Middle frontal gyrus (tissue), 1 donor: ENCODE results near the gene UBQLN4.
"Not testable (repeated sequence)": the region's sequence is repeated elsewhere in the genome, so short reads cannot be mapped to it uniquely, and the experiment has no call there.

Experiments
- DNase-seq: peaks from one replicate; pipeline ENCODE4 v3.0.0-alpha.2; 2015; ENCODE audit warnings: low spot score; ENCODE audit errors: extremely low spot score

UBQLN4 gene

GRCh38 chr1:156081180-156081916 lies 27.8 kb upstream of the UBQLN4 start:
- DNase-seq, result no peak

GRCh38 chr1:156080863-156081179 lies 27.2 kb upstream of the UBQLN4 start:
- no peak for DNase-seq

GRCh38 chr1:156080241-156080862 lies 26.8 kb upstream of the UBQLN4 start:
- no peak for DNase-seq

GRCh38 chr1:156079762-156080161 lies 26.2 kb upstream of the UBQLN4 start:
- DNase-seq, result no peak

GRCh38 chr1:156078728-156079127 lies 25.1 kb upstream of the UBQLN4 start:
- no peak for DNase-seq

GRCh38 chr1:156077430-156077760 lies 23.8 kb upstream of the UBQLN4 start:
- no peak for DNase-seq

- DNase-seq, result no peak
These were observed 23.2 kb upstream of the UBQLN4 start for GRCh38 chr1:156076609-156077429.

- DNase-seq, result no peak
These were observed 22.2 kb upstream of the UBQLN4 start for GRCh38 chr1:156075775-156076204.

GRCh38 chr1:156075162-156075561 lies 21.6 kb upstream of the UBQLN4 start:
- no peak for DNase-seq

GRCh38 chr1:156074661-156075060 lies 21.1 kb upstream of the UBQLN4 start:
- no peak for DNase-seq

GRCh38 chr1:156073740-156074139 lies 20.1 kb upstream of the UBQLN4 start:
- DNase-seq, result no peak

GRCh38 chr1:156073110-156073687 lies 19.6 kb upstream of the UBQLN4 start:
- DNase-seq, result no peak

- no peak for DNase-seq
These were observed 18.7 kb upstream of the UBQLN4 start for GRCh38 chr1:156072251-156072650.

GRCh38 chr1:156071332-156071816 lies 17.8 kb upstream of the UBQLN4 start:
- not testable (repeated sequence) for DNase-seq

GRCh38 chr1:156070548-156070947 lies 16.9 kb upstream of the UBQLN4 start:
- no peak for DNase-seq

- DNase-seq, result no peak
These were observed 16.2 kb upstream of the UBQLN4 start for GRCh38 chr1:156069490-156070455.

- no peak for DNase-seq
These were observed 13.7 kb upstream of the UBQLN4 start for GRCh38 chr1:156067262-156067661.

GRCh38 chr1:156065871-156066270 lies 12.3 kb upstream of the UBQLN4 start:
- DNase-seq, result no peak

GRCh38 chr1:156065212-156065611 lies 11.6 kb upstream of the UBQLN4 start:
- peak; percentile 27 for DNase-seq

- DNase-seq, result no peak
These were observed 11.0 kb upstream of the UBQLN4 start for GRCh38 chr1:156064615-156065014.

- no peak for DNase-seq
These were observed 10.3 kb upstream of the UBQLN4 start for GRCh38 chr1:156063997-156064285.
